ENCODE data around the gene HDAC1. TPM values are rescaled to one million over a fixed set of nuclear protein-coding genes. Genes with fewer than 3 reads are reported as not detected.

The HDAC1 gene
- total RNA-seq, 4 donors from 2014 or later, result 49.5 to 60.5 (median 59.5) TPM

GRCh38 chr1:32337855-32338636 lies 46.2 kb downstream of the HDAC1 start:
- Histone ChIP-seq H3K27me3 (no peaks in the 10 kb centered on the region), H3K4me1 (peaks cover 0 to 47% (median 17%) of the 10 kb centered on the region in 3 donors), H3K36me3 (peaks cover 0 to 5% of the 10 kb centered on the region in 2 donors), H3K9me3 (no peaks in the 10 kb centered on the region), H3K4me3 (no peak overlapping the region), H3K27ac (peak overlapping the region in 1 of 4 donors; percentile 10)
- no peak for TF ChIP-seq EP300 (IDR thresholded peaks at IDR 0.05)
- TF ChIP-seq CTCF (IDR thresholded peaks at IDR 0.05), result no peak
- no peak for TF ChIP-seq POLR2A (IDR thresholded peaks at IDR 0.05)
- TF ChIP-seq POLR2AphosphoS5 (IDR thresholded peaks at IDR 0.05), result no peak
- ATAC-seq, result no peak
- WGBS, 2 donors (ENCODE audit: low coverage in 1 of 2), result 72% methylated on average over 7 of the region's 16 CpGs; no CpG with 5 or more reads in 1 of the 2 donors

GRCh38 chr1:32338637-32339145 lies 46.8 kb downstream of the HDAC1 start:
- TF ChIP-seq POLR2AphosphoS5 (IDR thresholded peaks at IDR 0.05), result no peak
- no peak for TF ChIP-seq CTCF (IDR thresholded peaks at IDR 0.05)
- TF ChIP-seq POLR2A (IDR thresholded peaks at IDR 0.05), result no peak
- no peak for TF ChIP-seq EP300 (IDR thresholded peaks at IDR 0.05)
- Histone ChIP-seq H3K9me3 (no peaks in the 10 kb centered on the region), H3K4me1 (peaks cover 0 to 47% (median 17%) of the 10 kb centered on the region in 3 donors), H3K36me3 (no peaks in the 10 kb centered on the region), H3K4me3 (no peak overlapping the region), H3K27ac (no peak overlapping the region), H3K27me3 (no peaks in the 10 kb centered on the region)
- ATAC-seq, result no peak
- WGBS, 2 donors (ENCODE audit: low coverage in 1 of 2), result 71 to 89% methylated on average over 4 to 9 of the region's 14 CpGs

GRCh38 chr1:32339363-32339978 lies 47.6 kb downstream of the HDAC1 start:
- TF ChIP-seq POLR2AphosphoS5 (IDR thresholded peaks at IDR 0.05), result no peak
- no peak for TF ChIP-seq CTCF (IDR thresholded peaks at IDR 0.05)
- TF ChIP-seq POLR2A (IDR thresholded peaks at IDR 0.05), result no peak
- no peak for TF ChIP-seq EP300 (IDR thresholded peaks at IDR 0.05)
- peaks cover 0 to 42% (median 17%) of the 10 kb centered on the region in 3 donors for H3K4me1 ChIP-seq

GRCh38 chr1:32341186-32341757 lies 49.4 kb downstream of the HDAC1 start:
- no peak overlapping the region for H3K4me3 ChIP-seq
- ATAC-seq, result no peak
- no peaks in the 10 kb centered on the region for H3K27me3 ChIP-seq
- H3K9me3 ChIP-seq, result no peaks in the 10 kb centered on the region
- TF ChIP-seq POLR2AphosphoS5 (IDR thresholded peaks at IDR 0.05) (no peak), CTCF (IDR thresholded peaks at IDR 0.05) (no peak), POLR2A (IDR thresholded peaks at IDR 0.05) (no peak), EP300 (IDR thresholded peaks at IDR 0.05) (no peak)
- H3K27ac ChIP-seq, result no peak overlapping the region
- H3K4me1 ChIP-seq, result peaks cover 0 to 24% (median 9%) of the 10 kb centered on the region in 3 donors
- no peaks in the 10 kb centered on the region for H3K36me3 ChIP-seq
- WGBS, 2 donors (ENCODE audit: low coverage in 1 of 2), result 78 to 95% methylated on average over 7 to 9 of the region's 11 CpGs

More at GRCh38 chr1:32339363-32339978, 47.6 kb downstream of the HDAC1 start:
- Histone ChIP-seq H3K27ac (no peak overlapping the region), H3K4me3 (no peak overlapping the region), H3K27me3 (no peaks in the 10 kb centered on the region), H3K9me3 (no peaks in the 10 kb centered on the region), H3K36me3 (no peaks in the 10 kb centered on the region)
- WGBS, 2 donors (ENCODE audit: low coverage in 1 of 2), result 67 to 86% methylated on average over 1 to 2 of the region's 5 CpGs
- no peak for ATAC-seq

Data from gastroesophageal sphincter (tissue), 4 donors.